IMR-90 (cell line): ENCODE data around the gene TMEM53. TPM values are rescaled to one million over a fixed set of nuclear protein-coding genes. Genes with fewer than 3 reads are reported as not detected.

Source experiments
- ATAC-seq: fragments of 200-7000 bp; cut with Tn5 transposase; 2 replicates; pipeline ENCODE4 v1.9.1; 2020; ENCODE audit warnings: low read depth, mild to moderate bottlenecking, moderate library complexity
- BruUV-seq: library from RNA; stranded (reverse); fragments of 400-500 nt; replicated peaks from 2 replicates; lab custom pipeline; 2021; lab: Mats Ljungman, UMichigan
- CTCF ChIA-PET: fragments of 300-600 bp; formaldehyde crosslinking; extraction: SDS; loops from one replicate; lab custom pipeline; 2021; ENCODE audit warnings: antibody characterized with exemption; lab: Yijun Ruan, JAX
- POLR2A ChIA-PET: fragments of 300-600 bp; sonication (Branson Sonifier 250); formaldehyde crosslinking; loops from one replicate; lab custom pipeline; 2022; ENCODE audit warnings: antibody characterized with exemption; ENCODE audit not compliant: unreplicated experiment; lab: Charles Lee
- DNase-seq: peaks from one replicate; pipeline ENCODE4 v3.0.0; 2013
- H2AFZ ChIP-seq: replicated peaks from 2 replicates; pipeline ENCODE3; 2013; ENCODE audit warnings: low read length, mild to moderate bottlenecking; ENCODE audit not compliant: poor library complexity
- H2AK5ac ChIP-seq: 2 replicates; pipeline ENCODE4 v1.6.1; 2013; ENCODE audit warnings: low read depth, low read length, inconsistent platforms
- H2AK9ac ChIP-seq: replicated peaks from 2 replicates; pipeline ENCODE3; 2013; ENCODE audit warnings: mild to moderate bottlenecking, low read depth, low read length, moderate library complexity; ENCODE audit not compliant: poor library complexity
- H2BK120ac ChIP-seq: 2 replicates; pipeline ENCODE4 v1.6.1; 2013; ENCODE audit warnings: low read depth, low read length, inconsistent platforms
- H2BK15ac ChIP-seq: 3 replicates; pipeline ENCODE4 v1.6.1; 2013; ENCODE audit warnings: low read depth, low read length, inconsistent platforms
- H2BK20ac ChIP-seq: 2 replicates; pipeline ENCODE4 v1.6.1; 2013; ENCODE audit warnings: low read depth, mild to moderate bottlenecking, inconsistent platforms, low read length, moderate library complexity
- H2BK5ac ChIP-seq: 2 replicates; pipeline ENCODE4 v1.6.1; 2013; ENCODE audit warnings: mild to moderate bottlenecking, low read depth, low read length, inconsistent platforms; ENCODE audit not compliant: poor library complexity, severe bottlenecking
- H3K14ac ChIP-seq: replicated peaks from 2 replicates; pipeline ENCODE4 v1.6.1; 2013; ENCODE audit warnings: low read depth, low read length, inconsistent platforms
- H3K18ac ChIP-seq: 2 replicates; pipeline ENCODE4 v1.6.1; 2013; ENCODE audit warnings: low read depth, low read length, control low read depth
- H3K23ac ChIP-seq: 2 replicates; pipeline ENCODE4 v1.6.1; 2013; ENCODE audit warnings: low read depth, low read length, inconsistent platforms
- H3K27ac ChIP-seq: 2 replicates; pipeline ENCODE4 v1.5.1; 2013; ENCODE audit warnings: mild to moderate bottlenecking, control low read depth, low read length; ENCODE audit not compliant: insufficient read depth
- H3K27me3 ChIP-seq: 2 replicates; pipeline ENCODE4 v1.6.1; 2013; ENCODE audit warnings: low read length; ENCODE audit not compliant: control insufficient read depth, insufficient read depth
- H3K36me3 ChIP-seq: 2 replicates; pipeline ENCODE4 v1.6.1; 2013; ENCODE audit warnings: low read length, mixed read lengths; ENCODE audit not compliant: control insufficient read depth, insufficient read depth
- H3K4ac ChIP-seq: 2 replicates; pipeline ENCODE4 v1.6.1; 2013; ENCODE audit warnings: low read depth, low read length, inconsistent platforms
- H3K4me1 ChIP-seq: 2 replicates; pipeline ENCODE4 v1.6.1; 2013; ENCODE audit warnings: low read length, mixed read lengths; ENCODE audit not compliant: control insufficient read depth, insufficient read depth
- H3K4me2 ChIP-seq: 2 replicates; pipeline ENCODE4 v1.6.1; 2013; ENCODE audit warnings: low read depth, mild to moderate bottlenecking, control low read depth, low read length, moderate library complexity
- H3K4me3 ChIP-seq: 2 replicates; pipeline ENCODE4 v1.5.1; 2013; ENCODE audit warnings: low read depth, mild to moderate bottlenecking, control low read depth, low read length, moderate library complexity; ENCODE audit not compliant: insufficient read depth
- H3K56ac ChIP-seq: 2 replicates; pipeline ENCODE4 v1.6.1; 2013; ENCODE audit warnings: low read length, inconsistent platforms; ENCODE audit not compliant: insufficient read depth; ENCODE audit errors: extremely low read depth
- H3K79me1 ChIP-seq, 2 experiments: 2 replicates each; pipeline ENCODE4 v1.6.1; 2013; ENCODE audit warnings: low read length in 2 of 2, inconsistent platforms in 1 of 2, low read depth in 1 of 2
- H3K9ac ChIP-seq: 2 replicates; pipeline ENCODE4 v1.6.1; 2013; ENCODE audit warnings: low read depth, low read length, control low read depth
- H3K9me1 ChIP-seq: 2 replicates; pipeline ENCODE4 v1.6.1; 2013; ENCODE audit warnings: low read length, inconsistent platforms; ENCODE audit not compliant: insufficient read depth
- H3K9me3 ChIP-seq: 2 replicates; pipeline ENCODE4 v1.6.1; 2013; ENCODE audit warnings: low read length; ENCODE audit not compliant: control insufficient read depth, insufficient read depth
- H4K20me1 ChIP-seq: 2 replicates; pipeline ENCODE4 v1.6.1; 2013; ENCODE audit warnings: low read length, inconsistent platforms; ENCODE audit not compliant: insufficient read depth
- H4K5ac ChIP-seq: 2 replicates; pipeline ENCODE4 v1.6.1; 2013; ENCODE audit warnings: mild to moderate bottlenecking, low read depth, low read length, control low read depth
- H4K8ac ChIP-seq, 2 experiments: 2 replicates each; pipeline ENCODE4 v1.6.1; 2013; ENCODE audit warnings: low read depth in 2 of 2, low read length in 2 of 2, control low read depth in 1 of 2, inconsistent platforms in 1 of 2
- H4K91ac ChIP-seq: 2 replicates; pipeline ENCODE4 v1.6.1; 2013; ENCODE audit warnings: low read depth, low read length, inconsistent platforms; ENCODE audit not compliant: insufficient read depth
- BHLHE40 ChIP-seq: fragments of 150-350 bp; IDR thresholded peaks from 2 replicates; pipeline ENCODE4 v1.6.1; 2016; ENCODE audit warnings: mild to moderate bottlenecking, low read depth, low read length
- CEBPB ChIP-seq: IDR thresholded peaks from 2 replicates; pipeline ENCODE4 v1.6.1; 2012; ENCODE audit warnings: low read depth, low read length, improper control_type of control experiment
- CHD1 ChIP-seq: IDR thresholded peaks from 2 replicates; pipeline ENCODE4 v1.6.1; 2012; ENCODE audit warnings: low read depth, low read length, improper control_type of control experiment
- FOS ChIP-seq: fragments of 150-350 bp; IDR thresholded peaks from 2 replicates; pipeline ENCODE4 v1.6.1; 2016; ENCODE audit warnings: low read depth, low read length
- MAFK ChIP-seq: IDR thresholded peaks from 2 replicates; pipeline ENCODE4 v1.6.1; 2012; ENCODE audit warnings: low read depth, low read length, improper control_type of control experiment
- MAZ ChIP-seq: IDR thresholded peaks from 2 replicates; pipeline ENCODE4 v1.6.1; 2012; ENCODE audit warnings: low read depth, mild to moderate bottlenecking, low read length, improper control_type of control experiment, moderate library complexity, borderline replicate concordance
- MXI1 ChIP-seq: IDR thresholded peaks from 2 replicates; pipeline ENCODE4 v1.6.1; 2012; ENCODE audit warnings: low read depth, mild to moderate bottlenecking, low read length, moderate library complexity, borderline replicate concordance
- NFE2L2 ChIP-seq: fragments of 150-350 bp; IDR thresholded peaks from 2 replicates; pipeline ENCODE4 v1.6.1; 2016; ENCODE audit warnings: low read depth, mild to moderate bottlenecking, low read length
- POLR2A ChIP-seq: IDR thresholded peaks from 2 replicates; pipeline ENCODE4 v1.6.1; 2012; ENCODE audit warnings: mild to moderate bottlenecking, low read depth, low read length
- RAD21 ChIP-seq: IDR thresholded peaks from 2 replicates; pipeline ENCODE4 v1.6.1; 2012; ENCODE audit warnings: low read length, improper control_type of control experiment
- RCOR1 ChIP-seq: IDR thresholded peaks from 2 replicates; pipeline ENCODE4 v1.6.1; 2012; ENCODE audit warnings: mild to moderate bottlenecking, low read length, improper control_type of control experiment; ENCODE audit not compliant: insufficient replicate concordance
- RFX5 ChIP-seq: IDR thresholded peaks from 2 replicates; pipeline ENCODE4 v1.8.0; 2012; ENCODE audit warnings: low read depth, mild to moderate bottlenecking, low read length, moderate library complexity
- SMC3 ChIP-seq: fragments of 150-350 bp; IDR thresholded peaks from 2 replicates; pipeline ENCODE4 v1.6.1; 2016; ENCODE audit warnings: low read depth, mild to moderate bottlenecking, antibody characterized with exemption, low read length, moderate library complexity
- WGBS, 2 experiments: methylation state at CpG; one replicate each; pipeline versions ENCODE4 v1.1.5 to v1.1.7; 2013; ENCODE audit warnings: missing lambda C conversion rate in 2 of 2; ENCODE audit not compliant: insufficient read length in 1 of 2; ENCODE audit errors: extremely low coverage in 2 of 2; 5-methylcytosine and 5-hydroxymethylcytosine counted together
- dilution Hi-C: fragments of 300-500 bp; cut with HindIII; formaldehyde crosslinking; loops from one replicate; pipeline ENCODE4 v1.14.3; 2018; ENCODE audit warnings: low sequenced_read_pairs; ENCODE audit not compliant: unreplicated experiment
- in situ Hi-C: fragments of 300-500 bp; cut with MboI; formaldehyde crosslinking; loops from 3 replicates; pipeline ENCODE4 v1.14.3; 2019; ENCODE audit warnings: low sequenced_read_pairs, inconsistent platforms, mixed read lengths
- intact Hi-C: fragments of 100-400 bp; cut with micrococcal nuclease; formaldehyde crosslinking; loops from 2 replicates; pipeline ENCODE4 v1.10.0; 2022
- polyA plus RNA-seq, 3 experiments: library from polyadenylated mRNA; depleted of rRNA; stranded (reverse); fragments of >200 nt; gene quantifications; 2 replicates each; pipeline ENCODE4 v1.2.3, GENCODE V29; 2012; ENCODE audit warnings: low replicate concordance in 1 of 3
- total RNA-seq: library from RNA; depleted of rRNA; stranded (reverse); fragments of >200 nt; gene quantifications from 2 replicates; pipeline ENCODE4 v1.2.3, GENCODE V29; 2012
- TF ChIP-seq, protein P1 (sequence below): conservative IDR thresholded peaks from 2 replicates; pipeline ENCODE4 v1.5.1; 2012; ENCODE audit warnings: mild to moderate bottlenecking, low read depth, low read length, improper control_type of control experiment
- TF ChIP-seq, protein P2 (sequence below): fragments of 150-350 bp; IDR thresholded peaks from 2 replicates; pipeline ENCODE4 v1.6.1; 2016; ENCODE audit warnings: low read depth, mild to moderate bottlenecking, low read length, moderate library complexity, borderline replicate concordance
- TF ChIP-seq, protein P3 (sequence below): fragments of 150-350 bp; IDR thresholded peaks from 2 replicates; pipeline ENCODE4 v1.6.1; 2017; ENCODE audit warnings: mild to moderate bottlenecking, antibody characterized with exemption, low read length, low read depth

The TMEM53 gene
- total and polyA plus RNA-seq, 2 of the 4 experiments (the other 2 are of a cell fraction) = 2.7 to 6.3 TPM

DNA sequence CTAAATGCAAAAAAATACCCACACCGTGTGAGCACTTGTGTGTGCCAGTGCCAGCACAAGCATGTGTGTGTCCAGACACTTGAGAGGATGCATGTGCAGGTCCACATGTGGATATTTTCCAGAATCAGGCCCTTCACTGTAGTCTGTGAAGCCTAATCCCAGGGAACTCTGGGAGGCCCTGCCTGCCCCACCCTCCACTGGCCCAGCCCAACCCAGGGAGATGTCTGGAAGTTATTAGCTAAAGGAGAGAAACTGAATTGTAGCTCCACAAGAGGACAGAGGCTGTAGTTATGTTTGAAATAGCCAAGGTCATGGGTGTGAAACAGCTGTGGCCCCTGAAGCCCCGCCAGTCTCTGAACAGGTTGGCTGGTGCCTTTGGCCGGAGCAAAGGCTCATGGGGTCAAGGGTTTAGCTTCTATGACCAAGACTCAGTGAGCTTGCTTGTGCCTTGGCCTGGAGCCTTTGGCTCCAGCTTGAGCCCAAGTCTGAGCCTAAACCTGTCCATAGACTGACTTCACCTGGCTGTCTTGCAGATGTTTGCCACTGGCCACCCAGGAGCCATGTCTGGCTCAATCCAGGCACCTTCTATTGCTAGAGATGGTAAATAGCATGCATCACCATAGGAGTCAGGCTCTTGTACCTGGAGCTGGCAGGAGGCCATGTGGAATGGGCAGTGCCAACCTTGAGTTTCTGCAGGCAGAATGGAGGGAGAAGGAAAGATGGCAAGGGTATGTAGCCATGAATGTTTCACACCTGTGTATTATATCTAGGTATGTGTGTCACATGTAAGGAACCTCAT is 69.9 kb downstream of the TMEM53 start:
- H3K56ac ChIP-seq = no peak overlapping the region
- H3K79me1 ChIP-seq = no peaks in the 10 kb centered on the region
- no peak overlapping the region for H2AK5ac ChIP-seq
- no peak overlapping the region for H3K4me2 ChIP-seq
- no peak overlapping the region for H2AK9ac ChIP-seq
- H2AFZ ChIP-seq = no peak overlapping the region
- no peak overlapping the region for H3K14ac ChIP-seq
- H3K4me1 ChIP-seq = no peaks in the 10 kb centered on the region
- in situ Hi-C loops (no loop called here), dilution Hi-C loops (no loop called here), intact Hi-C loops (no loop called here)
- no peak overlapping the region for H4K91ac ChIP-seq
- POLR2A ChIA-PET = no interaction called here
- no peak overlapping the region for H3K27ac ChIP-seq
- no peak overlapping the region for H2BK15ac ChIP-seq
- H3K36me3 ChIP-seq = no peaks in the 10 kb centered on the region
- no peaks in the 10 kb centered on the region for H4K20me1 ChIP-seq
- H3K9me1 ChIP-seq = no peaks in the 10 kb centered on the region
- H4K5ac ChIP-seq = no peak overlapping the region
- H3K9ac ChIP-seq = no peak overlapping the region
- TF ChIP-seq FOS = no peak
- TF ChIP-seq, protein P1, sequence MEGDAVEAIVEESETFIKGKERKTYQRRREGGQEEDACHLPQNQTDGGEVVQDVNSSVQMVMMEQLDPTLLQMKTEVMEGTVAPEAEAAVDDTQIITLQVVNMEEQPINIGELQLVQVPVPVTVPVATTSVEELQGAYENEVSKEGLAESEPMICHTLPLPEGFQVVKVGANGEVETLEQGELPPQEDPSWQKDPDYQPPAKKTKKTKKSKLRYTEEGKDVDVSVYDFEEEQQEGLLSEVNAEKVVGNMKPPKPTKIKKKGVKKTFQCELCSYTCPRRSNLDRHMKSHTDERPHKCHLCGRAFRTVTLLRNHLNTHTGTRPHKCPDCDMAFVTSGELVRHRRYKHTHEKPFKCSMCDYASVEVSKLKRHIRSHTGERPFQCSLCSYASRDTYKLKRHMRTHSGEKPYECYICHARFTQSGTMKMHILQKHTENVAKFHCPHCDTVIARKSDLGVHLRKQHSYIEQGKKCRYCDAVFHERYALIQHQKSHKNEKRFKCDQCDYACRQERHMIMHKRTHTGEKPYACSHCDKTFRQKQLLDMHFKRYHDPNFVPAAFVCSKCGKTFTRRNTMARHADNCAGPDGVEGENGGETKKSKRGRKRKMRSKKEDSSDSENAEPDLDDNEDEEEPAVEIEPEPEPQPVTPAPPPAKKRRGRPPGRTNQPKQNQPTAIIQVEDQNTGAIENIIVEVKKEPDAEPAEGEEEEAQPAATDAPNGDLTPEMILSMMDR = no peak
- TF ChIP-seq RCOR1 = no peak
- no peak for TF ChIP-seq MAFK
- TF ChIP-seq, protein P2, sequence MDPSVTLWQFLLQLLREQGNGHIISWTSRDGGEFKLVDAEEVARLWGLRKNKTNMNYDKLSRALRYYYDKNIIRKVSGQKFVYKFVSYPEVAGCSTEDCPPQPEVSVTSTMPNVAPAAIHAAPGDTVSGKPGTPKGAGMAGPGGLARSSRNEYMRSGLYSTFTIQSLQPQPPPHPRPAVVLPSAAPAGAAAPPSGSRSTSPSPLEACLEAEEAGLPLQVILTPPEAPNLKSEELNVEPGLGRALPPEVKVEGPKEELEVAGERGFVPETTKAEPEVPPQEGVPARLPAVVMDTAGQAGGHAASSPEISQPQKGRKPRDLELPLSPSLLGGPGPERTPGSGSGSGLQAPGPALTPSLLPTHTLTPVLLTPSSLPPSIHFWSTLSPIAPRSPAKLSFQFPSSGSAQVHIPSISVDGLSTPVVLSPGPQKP = no peak
- TF ChIP-seq CHD1 = no peak
- no peak for TF ChIP-seq RAD21
- no peak for TF ChIP-seq SMC3
- no peak for TF ChIP-seq CEBPB
- no peak for TF ChIP-seq RFX5
- TF ChIP-seq MAZ = no peak
- TF ChIP-seq NFE2L2 = no peak
- TF ChIP-seq, protein P3, sequence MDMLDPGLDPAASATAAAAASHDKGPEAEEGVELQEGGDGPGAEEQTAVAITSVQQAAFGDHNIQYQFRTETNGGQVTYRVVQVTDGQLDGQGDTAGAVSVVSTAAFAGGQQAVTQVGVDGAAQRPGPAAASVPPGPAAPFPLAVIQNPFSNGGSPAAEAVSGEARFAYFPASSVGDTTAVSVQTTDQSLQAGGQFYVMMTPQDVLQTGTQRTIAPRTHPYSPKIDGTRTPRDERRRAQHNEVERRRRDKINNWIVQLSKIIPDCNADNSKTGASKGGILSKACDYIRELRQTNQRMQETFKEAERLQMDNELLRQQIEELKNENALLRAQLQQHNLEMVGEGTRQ = no peak
- no peak for TF ChIP-seq BHLHE40
- TF ChIP-seq POLR2A = no peak
- no peak for TF ChIP-seq MXI1
- H2BK120ac ChIP-seq = no peak overlapping the region
- H4K8ac ChIP-seq = no peak overlapping the region
- H2BK5ac ChIP-seq = no peak overlapping the region
- H3K23ac ChIP-seq = no peak overlapping the region
- H3K27me3 ChIP-seq = peaks cover 70% of the 10 kb centered on the region
- no peak overlapping the region for H3K4me3 ChIP-seq
- H3K4ac ChIP-seq = no peak overlapping the region
- ATAC-seq (no peak), DNase-seq (no peak)
- 71% methylated on average over 3 of the region's 3 CpGs; no CpG with 5 or more reads in 1 of the 2 experiments for WGBS, 2 experiments
- BruUV-seq = no TSS peak
- CTCF ChIA-PET = no interaction called here
- H3K18ac ChIP-seq = no peak overlapping the region
- H2BK20ac ChIP-seq = no peak overlapping the region
- no peaks in the 10 kb centered on the region for H3K9me3 ChIP-seq
